ENCODE results near the gene CILP. TPM values are rescaled to one million over a fixed set of nuclear protein-coding genes. Genes with fewer than 3 reads are reported as not detected.

CILP gene
- total RNA-seq, 1 experiment from 2014 or later: not detected

- no peak overlapping the region for H3K9ac ChIP-seq (ENCODE audit: low read length)
- ChIA-PET CTCF (no interaction called here), POLR2A (interaction anchor here (0.8 kb wide), 1 partner anchor 53 kb away, joined by 3 read pairs; the partner anchor contains the start of gene PARP16), RAD21 (ENCODE audit: low non-redundant PET in 1 of 2, low total read pairs in 2 of 2, uncharacterized antibody in 2 of 2, unreplicated experiment in 2 of 2) (no interaction called here)
- H3K36me3 ChIP-seq (ENCODE audit: control insufficient read depth in 1 of 2, insufficient read depth in 2 of 2, low read length in 2 of 2): no peaks in the 10 kb centered on the region
- no peaks in the 10 kb centered on the region for H3K4me1 ChIP-seq (ENCODE audit: control insufficient read depth in 1 of 2, insufficient read depth in 2 of 2, low read length in 2 of 2)
- H3K27me3 ChIP-seq (ENCODE audit: insufficient read depth, low read length): no peaks in the 10 kb centered on the region
- no peaks in the 10 kb centered on the region for H3K9me3 ChIP-seq (ENCODE audit: control insufficient read depth in 1 of 2, insufficient read depth in 1 of 2, low read depth in 1 of 2, low read length in 2 of 2)
- DNase-seq (ENCODE audit: low read depth, low spot score) (no peak), ATAC-seq (no peak)
- no peak overlapping the region for H3K4me3 ChIP-seq (replicated peaks in 1 of 2; ENCODE audit: low read depth in 1 of 2, low read length in 2 of 2)
- no peak overlapping the region for H2AFZ ChIP-seq (ENCODE audit: low read depth, low read length, poor library complexity, severe bottlenecking)
- intact Hi-C loops (cut with micrococcal nuclease): no loop called here
- H4K20me1 ChIP-seq (ENCODE audit: insufficient read depth): no peaks in the 10 kb centered on the region
- no peaks in the 10 kb centered on the region for H3K79me2 ChIP-seq (ENCODE audit: insufficient read depth, low read length)
- TF ChIP-seq ZFX (IDR thresholded peaks at IDR 0.05) (no peak), CEBPB (IDR thresholded peaks at IDR 0.05; ENCODE audit: low read depth) (no peak), EZH2phosphoT487 (IDR thresholded peaks at IDR 0.05; ENCODE audit: borderline replicate concordance) (no peak), ZNF274 (IDR thresholded peaks at IDR 0.05; ENCODE audit: low read depth, low read length) (no peak), POLR2A (IDR thresholded peaks at IDR 0.05; ENCODE audit: borderline replicate concordance, extremely low read depth, insufficient read depth, insufficient read length) (no peak), JUND (IDR thresholded peaks at IDR 0.05) (no peak), RAD21 (IDR thresholded peaks at IDR 0.05; ENCODE audit: low read depth) (no peak), ZBTB33 (IDR thresholded peaks at IDR 0.05; ENCODE audit: extremely low read depth, insufficient replicate concordance, low read length) (no peak), YY1 (IDR thresholded peaks at IDR 0.05; ENCODE audit: extremely low read depth, insufficient replicate concordance, low read depth, low read length) (no peak), CBX3 (IDR thresholded peaks at IDR 0.05; ENCODE audit: low read depth) (no peak)
- H3K4me2 ChIP-seq (ENCODE audit: low read length): no peak overlapping the region
- H3K27ac ChIP-seq (ENCODE audit: low read depth, low read length): no peak overlapping the region
- no peaks in the 10 kb centered on the region for H3K9me2 ChIP-seq (ENCODE audit: insufficient read depth)
- no TSS peak for BruUV-seq (replicated peaks)
Measured at GRCh38 chr15:65233696-65234095, 22.4 kb upstream of the CILP start.

- Histone ChIP-seq H4K20me1 (ENCODE audit: insufficient read depth) (no peaks in the 10 kb centered on the region), H2AFZ (ENCODE audit: low read depth, low read length, poor library complexity, severe bottlenecking) (no peak overlapping the region), H3K4me1 (ENCODE audit: control insufficient read depth in 1 of 2, insufficient read depth in 2 of 2, low read length in 2 of 2) (no peaks in the 10 kb centered on the region), H3K4me3 (replicated peaks in 1 of 2; ENCODE audit: low read depth in 1 of 2, low read length in 2 of 2) (no peak overlapping the region), H3K9me3 (ENCODE audit: control insufficient read depth in 1 of 2, insufficient read depth in 1 of 2, low read depth in 1 of 2, low read length in 2 of 2) (no peaks in the 10 kb centered on the region), H3K79me2 (ENCODE audit: insufficient read depth, low read length) (no peaks in the 10 kb centered on the region), H3K9ac (ENCODE audit: low read length) (no peak overlapping the region), H3K27ac (ENCODE audit: low read depth, low read length) (no peak overlapping the region), H3K36me3 (ENCODE audit: control insufficient read depth in 1 of 2, insufficient read depth in 2 of 2, low read length in 2 of 2) (no peaks in the 10 kb centered on the region), H3K9me2 (ENCODE audit: insufficient read depth) (no peaks in the 10 kb centered on the region), H3K4me2 (ENCODE audit: low read length) (no peak overlapping the region), H3K27me3 (ENCODE audit: insufficient read depth, low read length) (no peaks in the 10 kb centered on the region)
- intact Hi-C loops (cut with micrococcal nuclease): no loop called here
- ATAC-seq (no peak), DNase-seq (ENCODE audit: low read depth, low spot score) (no peak)
- no TSS peak for BruUV-seq (replicated peaks)
- ChIA-PET RAD21 (ENCODE audit: low non-redundant PET in 1 of 2, low total read pairs in 2 of 2, uncharacterized antibody in 2 of 2, unreplicated experiment in 2 of 2) (no interaction called here), CTCF (no interaction called here), POLR2A (no interaction called here)
- TF ChIP-seq SRF (IDR thresholded peaks at IDR 0.05; ENCODE audit: low read depth) (no peak), MAX (IDR thresholded peaks at IDR 0.05) (no peak), EZH2 (IDR thresholded peaks at IDR 0.05) (no peak), REST (IDR thresholded peaks at IDR 0.05; ENCODE audit: low read depth) (no peak), ATF3 (IDR thresholded peaks at IDR 0.05) (no peak), FOSL1 (IDR thresholded peaks at IDR 0.05; ENCODE audit: low read depth) (no peak)
Measured at GRCh38 chr15:65232520-65232919, 21.2 kb upstream of the CILP start.
